H9 (cell line): ENCODE data around the gene KIF5C. TPM values are rescaled to one million over a fixed set of nuclear protein-coding genes. Genes with fewer than 3 reads are reported as not detected.

Source experiments
- DNase-seq: peaks from one replicate; pipeline ENCODE4 v3.0.0-alpha.2; 2017
- H2AFZ ChIP-seq: one replicate; pipeline ENCODE4 v1.6.1; 2013; ENCODE audit warnings: mild to moderate bottlenecking, low read length, control low read depth, moderate library complexity
- H2AK5ac ChIP-seq: 2 replicates; pipeline ENCODE4 v1.6.1; 2013; ENCODE audit warnings: low read length, control low read depth, mixed read lengths; ENCODE audit not compliant: insufficient read length
- H2BK120ac ChIP-seq: one replicate; pipeline ENCODE4 v1.6.1; 2013; ENCODE audit warnings: low read depth, mild to moderate bottlenecking, low read length, control low read depth, inconsistent platforms; ENCODE audit not compliant: poor library complexity, severe bottlenecking
- H2BK12ac ChIP-seq: 2 replicates; pipeline ENCODE4 v1.6.1; 2013; ENCODE audit warnings: low read length, control low read depth, mixed read lengths, low read depth; ENCODE audit not compliant: insufficient read length
- H2BK15ac ChIP-seq: 2 replicates; pipeline ENCODE4 v1.6.1; 2013; ENCODE audit warnings: low read depth, low read length, control low read depth
- H2BK20ac ChIP-seq: one replicate; pipeline ENCODE4 v1.6.1; 2013; ENCODE audit warnings: low read depth, mild to moderate bottlenecking, low read length, control low read depth, inconsistent platforms; ENCODE audit not compliant: poor library complexity, severe bottlenecking
- H2BK5ac ChIP-seq: 2 replicates; pipeline ENCODE4 v1.6.1; 2013; ENCODE audit warnings: low read length, control low read depth, mixed read lengths; ENCODE audit not compliant: insufficient read length
- H3K14ac ChIP-seq: 2 replicates; pipeline ENCODE4 v1.6.1; 2013; ENCODE audit warnings: low read length, control low read depth; ENCODE audit not compliant: insufficient read depth
- H3K18ac ChIP-seq: 2 replicates; pipeline ENCODE4 v1.6.1; 2013; ENCODE audit warnings: low read depth, mild to moderate bottlenecking, mixed read lengths, low read length, control low read depth; ENCODE audit not compliant: insufficient read length
- H3K23ac ChIP-seq: 2 replicates; pipeline ENCODE4 v1.6.1; 2013; ENCODE audit warnings: low read length, control low read depth, mixed read lengths, low read depth; ENCODE audit not compliant: insufficient read length
- H3K23me2 ChIP-seq: 2 replicates; pipeline ENCODE4 v1.6.1; 2013; ENCODE audit warnings: low read depth, mild to moderate bottlenecking, mixed read lengths, low read length, control low read depth; ENCODE audit not compliant: insufficient read length, poor library complexity, severe bottlenecking
- H3K27ac ChIP-seq: 2 replicates; pipeline ENCODE4 v1.5.1; 2013; ENCODE audit warnings: low read length, control low read depth, mixed read lengths, low read depth; ENCODE audit not compliant: insufficient read length
- H3K27me3 ChIP-seq: 2 replicates; pipeline ENCODE4 v1.6.1; 2013; ENCODE audit warnings: low read length, control low read depth, inconsistent platforms; ENCODE audit not compliant: insufficient read depth
- H3K4ac ChIP-seq: 2 replicates; pipeline ENCODE4 v1.6.1; 2013; ENCODE audit warnings: low read depth, mild to moderate bottlenecking, control low read depth, inconsistent platforms, low read length, moderate library complexity
- H3K4me1 ChIP-seq: 2 replicates; pipeline ENCODE4 v1.6.1; 2013; ENCODE audit warnings: low read length, control low read depth, inconsistent platforms; ENCODE audit not compliant: insufficient read depth
- H3K4me2 ChIP-seq: 2 replicates; pipeline ENCODE4 v1.6.1; 2013; ENCODE audit warnings: low read length, control low read depth, mixed read lengths; ENCODE audit not compliant: insufficient read length, insufficient read depth
- H3K56ac ChIP-seq: 2 replicates; pipeline ENCODE4 v1.6.1; 2013; ENCODE audit warnings: low read depth, mild to moderate bottlenecking, mixed read lengths, low read length, control low read depth; ENCODE audit not compliant: insufficient read length
- H3K79me1 ChIP-seq: 2 replicates; pipeline ENCODE4 v1.6.1; 2013; ENCODE audit warnings: low read depth, mild to moderate bottlenecking, moderate library complexity, low read length, control low read depth, inconsistent platforms; ENCODE audit not compliant: insufficient read depth, poor library complexity, severe bottlenecking
- H3K79me2 ChIP-seq: 2 replicates; pipeline ENCODE4 v1.6.1; 2013; ENCODE audit warnings: low read length, control low read depth, inconsistent platforms; ENCODE audit not compliant: insufficient read depth
- H3K9ac ChIP-seq: 2 replicates; pipeline ENCODE4 v1.6.1; 2013; ENCODE audit warnings: low read length, control low read depth, mixed read lengths; ENCODE audit not compliant: insufficient read length; ENCODE audit errors: extremely low read depth
- H3K9me3 ChIP-seq: one replicate; pipeline ENCODE4 v1.6.1; 2013; ENCODE audit warnings: low read depth, low read length, inconsistent platforms; ENCODE audit not compliant: control insufficient read depth
- H3T11ph ChIP-seq: one replicate; pipeline ENCODE4 v1.6.1; 2013; ENCODE audit warnings: mild to moderate bottlenecking, low read length, control low read depth, inconsistent platforms
- H4K20me1 ChIP-seq: one replicate; pipeline ENCODE4 v1.6.1; 2013; ENCODE audit not compliant: control insufficient read depth, insufficient read length, insufficient read depth
- H4K5ac ChIP-seq: 2 replicates; pipeline ENCODE4 v1.6.1; 2013; ENCODE audit warnings: low read depth, mild to moderate bottlenecking, mixed read lengths, low read length, control low read depth; ENCODE audit not compliant: insufficient read length
- H4K8ac ChIP-seq: replicated peaks from 2 replicates; pipeline ENCODE4 v1.6.1; 2013; ENCODE audit warnings: low read length, control low read depth, mixed read lengths, low read depth; ENCODE audit not compliant: insufficient read length
- H4K91ac ChIP-seq: 2 replicates; pipeline ENCODE4 v1.6.1; 2013; ENCODE audit warnings: low read depth, mild to moderate bottlenecking, moderate library complexity, mixed read lengths, low read length, control low read depth; ENCODE audit not compliant: insufficient read length
- H3K27ac Mint-ChIP-seq, 3 experiments: 2 replicates in 2 of 3; 3 replicates in 1 of 3; pipeline ENCODE4 v1.8.0; 2020 to 2021; ENCODE audit warnings: mixed read lengths in 3 of 3, mild to moderate bottlenecking in 1 of 3, moderate library complexity in 1 of 3
- H3K27me3 Mint-ChIP-seq: 2 replicates; pipeline ENCODE4 v1.8.0; 2021; ENCODE audit warnings: low read depth, mild to moderate bottlenecking, moderate library complexity, mixed read lengths
- H3K36me3 Mint-ChIP-seq, 3 experiments: 2 replicates in 2 of 3; 3 replicates in 1 of 3; pipeline ENCODE4 v1.8.0; 2020 to 2021; ENCODE audit warnings: low read depth in 3 of 3, mixed read lengths in 3 of 3; ENCODE audit not compliant: insufficient read depth in 1 of 3
- H3K4me1 Mint-ChIP-seq, 2 experiments: 2 replicates each; pipeline ENCODE4 v1.8.0; 2020; ENCODE audit warnings: mixed read lengths in 2 of 2
- H3K4me3 Mint-ChIP-seq, 2 experiments: 2 replicates in 1 of 2; 3 replicates in 1 of 2; pipeline ENCODE4 v1.8.0; 2020 to 2021; ENCODE audit warnings: mild to moderate bottlenecking in 2 of 2, mixed read lengths in 2 of 2, moderate library complexity in 1 of 2
- H3K9me3 Mint-ChIP-seq, 2 experiments: 2 replicates in 1 of 2; 3 replicates in 1 of 2; pipeline ENCODE4 v1.8.0; 2020; ENCODE audit warnings: mild to moderate bottlenecking in 2 of 2, mixed read lengths in 2 of 2, moderate library complexity in 1 of 2
- CTCF ChIP-seq: fragments of 200-600 bp; sonication (generic); conservative IDR thresholded peaks from 3 replicates; pipeline ENCODE4 v1.8.0; 2021; ENCODE audit warnings: antibody characterized with exemption, mild to moderate bottlenecking
- WGBS: extraction: QIAGEN DNeasy Blood & Tissue Kit; methylation state at CpG from one replicate; pipeline ENCODE4 v1.1.7; 2013; ENCODE audit warnings: missing lambda C conversion rate, low lambda C conversion rate, mixed read lengths; ENCODE audit not compliant: insufficient read length; ENCODE audit errors: extremely low coverage; 5-methylcytosine and 5-hydroxymethylcytosine counted together
- total RNA-seq: library from RNA; stranded (reverse); gene quantifications from 2 replicates; pipeline ENCODE4 v1.2.1, GENCODE V29; 2021

KIF5C gene
- total RNA-seq, 1 experiment from 2014 or later = 52.9 TPM

GRCh38 chr2:148829618-148830017 is 45.4 kb upstream of the KIF5C start:
- H4K8ac ChIP-seq = no peak overlapping the region
- H3T11ph ChIP-seq = no peak overlapping the region
- no peak overlapping the region for H2BK12ac ChIP-seq
- H4K20me1 ChIP-seq = no peaks in the 10 kb centered on the region
- no peak overlapping the region for H4K5ac ChIP-seq
- H3K27me3 Mint-ChIP-seq = peaks cover 13% of the 10 kb centered on the region
- no peaks in the 10 kb centered on the region for H3K9me3 ChIP-seq
- WGBS = no CpG with 5 or more reads among the region's 3 CpGs
- H2BK120ac ChIP-seq = no peak overlapping the region
- no peak overlapping the region for H3K18ac ChIP-seq
- DNase-seq = no peak
- no peak overlapping the region for H3K14ac ChIP-seq
- H3K4me1 ChIP-seq = no peaks in the 10 kb centered on the region; the same call in 1 of the 2 replicates
- no peak overlapping the region for H3K4ac ChIP-seq
- H3K9me3 Mint-ChIP-seq = peaks cover 2 to 6% of the 10 kb centered on the region in 2 experiments; a peak in 2 of 5 replicates
- no peak overlapping the region for H3K27ac Mint-ChIP-seq
- no peak overlapping the region for H4K91ac ChIP-seq
- H2BK20ac ChIP-seq = no peak overlapping the region
- H3K79me1 ChIP-seq = no peaks in the 10 kb centered on the region
- H3K27ac ChIP-seq = no peak overlapping the region
- H3K4me3 Mint-ChIP-seq = no peak overlapping the region
- no peak overlapping the region for H3K23ac ChIP-seq
- no peak overlapping the region for H2BK15ac ChIP-seq
- H3K36me3 Mint-ChIP-seq = peaks cover 0 to 6% (median 0%) of the 10 kb centered on the region in 3 experiments; a peak in 2 of 7 replicates
- no peak overlapping the region for H2BK5ac ChIP-seq
- no peak overlapping the region for H2AFZ ChIP-seq
- peaks cover 6 to 14% of the 10 kb centered on the region in 2 experiments; a peak in 3 of 4 replicates for H3K4me1 Mint-ChIP-seq
- no peak overlapping the region for H2AK5ac ChIP-seq
- H3K56ac ChIP-seq = no peak overlapping the region
- no peaks in the 10 kb centered on the region for H3K23me2 ChIP-seq
- no peaks in the 10 kb centered on the region for H3K27me3 ChIP-seq
- no peak; the same call in 2 of the 3 replicates for TF ChIP-seq CTCF
- H3K9ac ChIP-seq = no peak overlapping the region
- H3K4me2 ChIP-seq = no peak overlapping the region
- no peaks in the 10 kb centered on the region for H3K79me2 ChIP-seq
